GM18867 (cell line): Measurements from ENCODE around the gene GPC5.

Experiments used
- ATAC-seq: cut with Tn5 transposase; IDR thresholded peaks from one replicate; pipeline ENCODE4 v1.9.1; 2021; ENCODE audit warnings: mild to moderate bottlenecking, moderate library complexity; ENCODE audit not compliant: unreplicated experiment

Gene GPC5

GRCh38 chr13:91586609-91587008 is 188.2 kb downstream of the GPC5 start:
- ATAC-seq, result no peak

- no peak for ATAC-seq
These were observed 190.1 kb downstream of the GPC5 start for GRCh38 chr13:91588541-91588940.

- ATAC-seq, result no peak
These were observed 193.9 kb downstream of the GPC5 start for GRCh38 chr13:91592056-91593014.

- no peak for ATAC-seq
These were observed 195.0 kb downstream of the GPC5 start for GRCh38 chr13:91593456-91593855.

- no peak for ATAC-seq
These were observed 195.6 kb downstream of the GPC5 start for GRCh38 chr13:91594061-91594460.

GRCh38 chr13:91595677-91596076 is 197.3 kb downstream of the GPC5 start:
- ATAC-seq, result no peak

- no peak for ATAC-seq
These were observed 198.4 kb downstream of the GPC5 start for GRCh38 chr13:91596842-91597241.

GRCh38 chr13:91598655-91599054 is 200.2 kb downstream of the GPC5 start:
- no peak for ATAC-seq

GRCh38 chr13:91601273-91601672 is 202.9 kb downstream of the GPC5 start:
- no peak for ATAC-seq

- ATAC-seq, result no peak
These were observed 203.4 kb downstream of the GPC5 start for GRCh38 chr13:91601807-91602206.

GRCh38 chr13:91609353-91609752 is 210.9 kb downstream of the GPC5 start:
- no peak for ATAC-seq

- no peak for ATAC-seq
These were observed 219.9 kb downstream of the GPC5 start for GRCh38 chr13:91618315-91618714.

GRCh38 chr13:91620670-91621141 is 222.3 kb downstream of the GPC5 start:
- ATAC-seq, result no peak

GRCh38 chr13:91621161-91621560 is 222.7 kb downstream of the GPC5 start:
- ATAC-seq, result no peak

- ATAC-seq, result no peak
These were observed 223.5 kb downstream of the GPC5 start for GRCh38 chr13:91621963-91622362.

GRCh38 chr13:91622778-91623550 is 224.5 kb downstream of the GPC5 start:
- ATAC-seq, result no peak

GRCh38 chr13:91627952-91628739 is 229.7 kb downstream of the GPC5 start:
- ATAC-seq, result no peak

GRCh38 chr13:91630946-91631345 is 232.5 kb downstream of the GPC5 start:
- ATAC-seq, result no peak

GRCh38 chr13:91632086-91632485 is 233.7 kb downstream of the GPC5 start:
- no peak for ATAC-seq

GRCh38 chr13:91639330-91639729 is 240.9 kb downstream of the GPC5 start:
- no peak for ATAC-seq

- no peak for ATAC-seq
These were observed 245.0 kb downstream of the GPC5 start for GRCh38 chr13:91643394-91643793.
